HCT116 (cell line): Measurements from ENCODE around the gene MYBPC1. TPM values are rescaled to one million over a fixed set of nuclear protein-coding genes. Genes with fewer than 3 reads are reported as not detected.

ENCODE experiments used
- ATAC-seq: fragments of 200-7000 bp; cut with Tn5 transposase; 2 replicates; pipeline ENCODE4 v1.9.1; 2020; ENCODE audit warnings: mild to moderate bottlenecking, moderate library complexity
- BruUV-seq: library from RNA; stranded (reverse); fragments of 400-500 nt; replicated peaks from 2 replicates; lab custom pipeline; 2021; lab: Mats Ljungman, UMichigan
- CTCF ChIA-PET: fragments of 300-600 bp; sonication (Branson Sonifier 250); formaldehyde crosslinking; loops from one replicate; lab custom pipeline; 2021; ENCODE audit warnings: antibody characterized with exemption; lab: Charles Lee
- POLR2A ChIA-PET: fragments of 300-600, 350-600 bp; sonication (Branson Sonifier 250); formaldehyde crosslinking; loops from one replicate; lab custom pipeline; 2021; ENCODE audit warnings: antibody characterized with exemption; lab: Charles Lee
- RAD21 ChIA-PET, 2 experiments: fragments of 300-600 bp; sonication (Branson Sonifier 250); formaldehyde crosslinking; loops; one replicate each; lab custom pipeline; 2023; ENCODE audit warnings: low total read pairs in 2 of 2; ENCODE audit not compliant: uncharacterized antibody in 2 of 2, unreplicated experiment in 2 of 2, low non-redundant PET in 1 of 2; lab: Charles Lee
- DNase-seq: peaks from one replicate; pipeline ENCODE4 v3.0.0-alpha.2; 2010; ENCODE audit warnings: low read depth, low spot score
- H2AFZ ChIP-seq: fragments of 200-600 bp; shearing (Covaris generic), sonication (generic); 2 replicates; pipeline ENCODE4 v1.6.1; 2017; ENCODE audit warnings: low read depth, mixed run types, mixed read lengths, antibody characterized with exemption, low read length; ENCODE audit not compliant: poor library complexity, severe bottlenecking
- H3K27ac ChIP-seq: 2 replicates; pipeline ENCODE4 v1.5.1; 2012; ENCODE audit warnings: low read depth, low read length
- H3K27me3 ChIP-seq: fragments of 200-600 bp; sonication (generic); 2 replicates; pipeline ENCODE4 v1.6.1; 2016; ENCODE audit warnings: mixed run types, low read length, mixed read lengths; ENCODE audit not compliant: insufficient read depth
- H3K36me3 ChIP-seq, 2 experiments: fragments of 200-500 bp in 1 of 2; fragments of 200-600 bp in 1 of 2; sonication (Bioruptor generic) in 1 of 2; sonication (generic) in 1 of 2; 2 replicates each; pipeline versions ENCODE4 v1.5.1 to v1.6.1; 2014 to 2016; ENCODE audit warnings: low read length in 2 of 2, inconsistent platforms in 1 of 2, mixed read lengths in 1 of 2, mixed run types in 1 of 2; ENCODE audit not compliant: insufficient read depth in 2 of 2, control insufficient read depth in 1 of 2
- H3K4me1 ChIP-seq, 2 experiments: fragments of 200-600 bp in 1 of 2; sonication (generic) in 1 of 2; 2 replicates each; pipeline versions ENCODE4 v1.5.1 to v1.6.1; 2012 to 2017; ENCODE audit warnings: low read length in 2 of 2, inconsistent platforms in 1 of 2, mild to moderate bottlenecking in 1 of 2, mixed read lengths in 1 of 2, mixed run types in 1 of 2, moderate library complexity in 1 of 2; ENCODE audit not compliant: insufficient read depth in 2 of 2, control insufficient read depth in 1 of 2
- H3K4me2 ChIP-seq: fragments of 200-600 bp; sonication (generic); 2 replicates; pipeline ENCODE4 v1.6.1; 2017; ENCODE audit warnings: mixed run types, low read length, mixed read lengths
- H3K4me3 ChIP-seq, 2 experiments: fragments of 200-600 bp in 1 of 2; sonication (generic) in 1 of 2; replicated peaks in 1 of 2; 2 replicates each; pipeline ENCODE4 v1.5.1; 2011 to 2016; ENCODE audit warnings: low read length in 2 of 2, control low read depth in 1 of 2, low read depth in 1 of 2, mild to moderate bottlenecking in 1 of 2, mixed read lengths in 1 of 2, mixed run types in 1 of 2
- H3K79me2 ChIP-seq: fragments of 200-600 bp; sonication (generic); 2 replicates; pipeline ENCODE4 v1.6.1; 2017; ENCODE audit warnings: mild to moderate bottlenecking, mixed run types, low read length, moderate library complexity, mixed read lengths; ENCODE audit not compliant: insufficient read depth
- H3K9ac ChIP-seq: fragments of 200-600 bp; sonication (generic); 2 replicates; pipeline ENCODE4 v1.6.1; 2016; ENCODE audit warnings: low read length, mixed read lengths
- H3K9me2 ChIP-seq: fragments of 200-600 bp; sonication (generic), shearing (Covaris generic); 2 replicates; pipeline ENCODE4 v1.6.1; 2017; ENCODE audit warnings: mixed run types, mild to moderate bottlenecking, moderate library complexity; ENCODE audit not compliant: insufficient read depth
- H3K9me3 ChIP-seq, 2 experiments: fragments of 200-500 bp in 1 of 2; fragments of 200-600 bp in 1 of 2; sonication (Bioruptor generic) in 1 of 2; sonication (generic) in 1 of 2; 2 replicates each; pipeline ENCODE4 v1.6.1; 2014 to 2017; ENCODE audit warnings: low read length in 2 of 2, mixed read lengths in 2 of 2, inconsistent platforms in 1 of 2, low read depth in 1 of 2, mild to moderate bottlenecking in 1 of 2, mixed run types in 1 of 2, moderate library complexity in 1 of 2; ENCODE audit not compliant: control insufficient read depth in 1 of 2, insufficient read depth in 1 of 2
- H4K20me1 ChIP-seq: fragments of 200-600 bp; sonication (generic), shearing (Covaris generic); 2 replicates; pipeline ENCODE4 v1.6.1; 2017; ENCODE audit warnings: mixed run types, mild to moderate bottlenecking, moderate library complexity; ENCODE audit not compliant: insufficient read depth
- ATF3 ChIP-seq: IDR thresholded peaks from 2 replicates; pipeline ENCODE4 v1.6.1; 2012
- CEBPB ChIP-seq: IDR thresholded peaks from 2 replicates; pipeline ENCODE4 v1.6.1; 2012; ENCODE audit warnings: low read depth
- CTCF ChIP-seq, 3 experiments: fragments of 200-600 bp in 1 of 3; sonication (generic) in 1 of 3; IDR thresholded peaks in 2 of 3; conservative IDR thresholded peaks in 1 of 3; 2 replicates each; pipeline ENCODE4 v1.5.1; 2012 to 2017; ENCODE audit warnings: low read depth in 2 of 3, low read length in 2 of 3, antibody characterized with exemption in 1 of 3, borderline replicate concordance in 1 of 3, control low read depth in 1 of 3, mild to moderate bottlenecking in 1 of 3, mixed read lengths in 1 of 3, mixed run types in 1 of 3, moderate library complexity in 1 of 3; ENCODE audit not compliant: insufficient read depth in 1 of 3
- EGR1 ChIP-seq: IDR thresholded peaks from 2 replicates; pipeline ENCODE4 v1.6.1; 2012; ENCODE audit warnings: low read depth
- ELF1 ChIP-seq: IDR thresholded peaks from 2 replicates; pipeline ENCODE4 v1.6.1; 2012; ENCODE audit warnings: low read depth, borderline replicate concordance
- FOSL1 ChIP-seq: IDR thresholded peaks from 2 replicates; pipeline ENCODE4 v1.6.1; 2012; ENCODE audit warnings: low read depth
- JUND ChIP-seq: IDR thresholded peaks from 2 replicates; pipeline ENCODE4 v1.6.1; 2012
- MAX ChIP-seq: IDR thresholded peaks from 2 replicates; pipeline ENCODE4 v1.6.1; 2012
- POLR2A ChIP-seq: IDR thresholded peaks from 2 replicates; pipeline ENCODE4 v1.7.0; 2011; ENCODE audit warnings: borderline replicate concordance; ENCODE audit not compliant: insufficient read depth, insufficient read length; ENCODE audit errors: extremely low read depth
- POLR2AphosphoS5 ChIP-seq: IDR thresholded peaks from 2 replicates; pipeline ENCODE4 v1.6.1; 2011; ENCODE audit warnings: mild to moderate bottlenecking, low read depth, low read length, moderate library complexity
- RAD21 ChIP-seq: IDR thresholded peaks from 2 replicates; pipeline ENCODE4 v1.6.1; 2012; ENCODE audit warnings: low read depth, mild to moderate bottlenecking
- SIN3A ChIP-seq: IDR thresholded peaks from 2 replicates; pipeline ENCODE4 v1.6.1; 2012; ENCODE audit warnings: low read depth
- SP1 ChIP-seq: IDR thresholded peaks from 2 replicates; pipeline ENCODE4 v1.6.1; 2012; ENCODE audit warnings: low read depth
- SRF ChIP-seq: IDR thresholded peaks from 2 replicates; pipeline ENCODE4 v1.6.1; 2012; ENCODE audit warnings: low read depth
- TCF7L2 ChIP-seq: IDR thresholded peaks from 2 replicates; pipeline ENCODE4 v1.7.0; 2011; ENCODE audit warnings: borderline replicate concordance, inconsistent platforms; ENCODE audit not compliant: insufficient read depth, insufficient read length; ENCODE audit errors: extremely low read depth
- ZBTB33 ChIP-seq: IDR thresholded peaks from 2 replicates; pipeline ENCODE4 v1.6.1; 2011; ENCODE audit warnings: mild to moderate bottlenecking, low read length, moderate library complexity; ENCODE audit not compliant: insufficient replicate concordance; ENCODE audit errors: extremely low read depth
- ZFX ChIP-seq: fragments of 450-650 bp; IDR thresholded peaks from 2 replicates; pipeline ENCODE4 v1.6.1; 2017
- intact Hi-C: fragments of 100-400 bp; cut with micrococcal nuclease; formaldehyde crosslinking; loops from 2 replicates; pipeline ENCODE4 v1.10.0; 2022
- total RNA-seq: library from RNA; stranded (reverse); gene quantifications from one replicate; pipeline ENCODE4 v1.2.1, GENCODE V29; 2021; ENCODE audit not compliant: unreplicated experiment

Gene MYBPC1
- total RNA-seq, 1 experiment from 2014 or later: not detected

DNA sequence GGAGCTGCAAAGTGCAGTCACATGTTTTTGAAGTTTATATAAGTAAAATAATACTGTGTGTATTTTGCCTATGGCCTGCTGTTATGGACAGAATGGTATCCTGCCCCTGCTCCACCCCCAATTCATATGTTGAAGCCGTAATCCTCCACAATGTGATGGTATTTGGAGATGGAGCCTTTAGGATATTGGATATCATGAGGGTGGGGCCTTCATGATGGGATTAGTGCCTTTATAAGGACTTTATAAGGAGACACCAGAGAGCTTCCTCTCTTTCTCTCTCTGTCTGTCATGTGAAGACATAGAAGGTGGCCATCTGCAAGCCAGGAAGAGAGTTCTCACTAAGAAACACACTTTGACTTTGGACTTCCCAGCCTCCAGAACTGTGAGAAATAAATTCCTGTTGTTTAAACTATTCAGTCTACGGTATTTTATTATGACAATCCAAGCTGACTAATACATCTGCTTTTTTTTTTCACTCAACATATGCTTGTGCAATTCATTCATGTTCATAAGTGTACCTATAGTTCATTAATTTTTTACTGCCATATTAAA is 99.6 kb downstream of the MYBPC1 start:
- no peaks in the 10 kb centered on the region for H3K9me2 ChIP-seq
- H4K20me1 ChIP-seq: no peaks in the 10 kb centered on the region
- no peak for TF ChIP-seq RAD21
- TF ChIP-seq SIN3A: no peak
- TF ChIP-seq ZFX: no peak
- TF ChIP-seq EGR1: no peak
- TF ChIP-seq ZBTB33: no peak
- TF ChIP-seq CEBPB: no peak
- no peak for TF ChIP-seq POLR2AphosphoS5
- no peak for TF ChIP-seq POLR2A
- no peak for TF ChIP-seq CTCF (IDR thresholded peaks at IDR 0.05 in 2 of 3, conservative IDR thresholded peaks at IDR 0.05 in 1 of 3; ENCODE audit: borderline replicate concordance in 1 of 3, insufficient read depth in 1 of 3, low read depth in 2 of 3, low read length in 2 of 3)
- TF ChIP-seq JUND: no peak
- no peak for TF ChIP-seq ELF1
- no peak for TF ChIP-seq SP1
- TF ChIP-seq FOSL1: no peak
- TF ChIP-seq TCF7L2: no peak
- no peak for TF ChIP-seq SRF
- no peak for TF ChIP-seq MAX
- TF ChIP-seq ATF3: no peak
- RAD21 ChIA-PET: no interaction called here
- CTCF ChIA-PET: no interaction called here
- ATAC-seq: no peak
- no peaks in the 10 kb centered on the region for H3K9me3 ChIP-seq
- no peak overlapping the region for H3K27ac ChIP-seq
- H3K4me3 ChIP-seq: no peak overlapping the region
- no peak for DNase-seq
- H3K36me3 ChIP-seq: no peaks in the 10 kb centered on the region
- H3K27me3 ChIP-seq: no peaks in the 10 kb centered on the region
- peaks cover 8 to 15% of the 10 kb centered on the region in 2 experiments; a peak in 3 of 4 replicates for H3K4me1 ChIP-seq
- intact Hi-C loops: no loop called here
- no peak overlapping the region for H2AFZ ChIP-seq
- H3K9ac ChIP-seq: no peak overlapping the region
- no peak overlapping the region for H3K4me2 ChIP-seq
- POLR2A ChIA-PET: no interaction called here
- H3K79me2 ChIP-seq: peaks cover 14% of the 10 kb centered on the region
- no TSS peak for BruUV-seq
